LHCN-M2 (cell line): ENCODE measurements around the gene PCSK5. TPM values are rescaled to one million over a fixed set of nuclear protein-coding genes. Genes with fewer than 3 reads are reported as not detected.
"Not testable (repeated sequence)": the region's sequence is repeated elsewhere in the genome, so short reads cannot be mapped to it uniquely, and the experiment has no call there.

Experiments used
- DNase-seq: peaks from one replicate; pipeline ENCODE4 v3.0.0-alpha.2; 2012; ENCODE audit warnings: low read depth
- total RNA-seq: library from RNA; depleted of rRNA; stranded (reverse); fragments of >200 nt; gene quantifications from 2 replicates; pipeline ENCODE4 v1.2.3, GENCODE V29; 2014

Gene PCSK5
- total RNA-seq, 1 experiment from 2014 or later: 11.9 TPM

- DNase-seq: not testable (repeated sequence)
These were observed 190.8 kb downstream of the PCSK5 start for GRCh38 chr9:76081281-76081680.

DNA sequence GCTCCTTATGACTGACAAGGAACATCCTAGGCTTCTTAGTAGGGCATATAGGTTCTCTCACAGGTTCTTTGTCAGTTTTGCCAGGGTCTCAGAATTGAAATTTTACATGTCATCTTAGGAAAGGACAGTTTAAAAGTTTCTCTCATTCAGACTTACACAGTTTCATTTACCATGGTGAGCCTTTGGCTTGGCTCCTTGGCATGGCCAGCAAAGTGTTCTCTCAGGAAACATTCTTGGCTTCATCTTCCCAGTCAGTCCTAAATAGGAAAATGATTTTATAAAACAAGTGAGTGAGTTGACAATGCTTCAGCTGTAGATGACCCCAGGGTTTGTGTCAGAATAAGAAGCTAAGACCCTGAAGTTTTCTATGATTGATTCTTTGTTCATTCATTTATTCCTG is 191.6 kb downstream of the PCSK5 start:
- DNase-seq: no peak

- DNase-seq: no peak
These were observed 195.1 kb downstream of the PCSK5 start for GRCh38 chr9:76085596-76085995.

DNA sequence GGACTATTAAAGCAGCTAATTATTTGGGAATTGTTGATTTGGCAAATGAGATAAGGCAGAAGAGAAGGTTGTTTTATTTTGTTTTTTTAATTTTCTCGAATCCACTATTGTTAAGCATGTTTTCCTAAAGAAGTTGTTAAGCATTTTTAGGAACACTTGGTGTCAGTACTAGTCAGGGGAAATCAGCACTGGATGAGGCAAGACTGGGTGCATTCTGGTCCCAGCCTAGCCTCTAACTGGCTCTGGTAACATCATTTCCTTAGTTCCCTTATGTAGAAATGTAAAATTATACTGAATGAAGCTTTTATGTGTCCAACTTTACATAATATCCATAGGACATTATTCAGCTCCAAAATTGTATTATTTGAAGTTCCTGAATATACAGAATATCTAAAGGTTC is 196.1 kb downstream of the PCSK5 start:
- peak; percentile 5 for DNase-seq

- DNase-seq: peak; percentile 79
These were observed 197.5 kb downstream of the PCSK5 start for GRCh38 chr9:76087976-76088375.

GRCh38 chr9:76090330-76090729 is 199.9 kb downstream of the PCSK5 start:
- no peak for DNase-seq

DNA sequence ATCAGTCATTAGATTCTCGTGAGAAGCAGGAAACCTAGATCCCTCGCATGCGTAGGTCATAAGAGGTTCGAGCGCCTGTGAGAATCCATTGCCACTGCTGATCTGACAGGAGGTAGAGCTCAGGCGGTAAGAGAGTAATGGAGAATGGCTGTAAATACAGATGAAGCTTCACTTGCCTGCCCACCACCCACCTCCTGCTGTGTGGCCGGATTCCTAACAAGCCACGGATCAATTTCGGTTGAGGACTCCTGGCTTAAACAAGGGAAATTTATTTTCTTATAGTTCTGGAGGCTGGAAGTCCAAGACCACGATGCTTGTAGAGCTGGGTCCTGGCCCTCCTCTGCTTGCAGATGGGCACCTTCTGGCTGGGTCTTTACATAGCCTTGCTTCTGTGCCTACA is 200.4 kb downstream of the PCSK5 start:
- DNase-seq: no peak

- DNase-seq: no peak
These were observed 202.1 kb downstream of the PCSK5 start for GRCh38 chr9:76092572-76092971.

- no peak for DNase-seq
These were observed 205.1 kb downstream of the PCSK5 start for GRCh38 chr9:76095585-76095984.

DNA sequence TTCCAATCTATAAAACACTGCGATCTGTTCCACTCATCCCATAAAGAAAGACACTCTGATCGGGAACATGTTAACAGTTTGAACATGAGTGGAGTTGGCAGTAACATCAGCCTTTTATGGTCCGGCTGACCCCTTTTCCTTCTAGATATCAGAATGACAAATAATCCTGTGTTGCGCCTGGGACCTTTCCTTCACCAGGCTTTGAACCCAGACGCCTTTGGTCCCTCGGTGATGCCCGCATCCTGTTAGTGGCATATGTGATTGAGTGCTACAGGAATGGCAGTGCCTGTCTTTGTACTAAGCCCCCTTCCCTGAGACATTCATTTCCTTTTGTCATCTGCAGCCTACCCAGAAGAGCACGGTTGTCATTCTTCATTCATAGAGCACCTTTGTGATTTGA is 209.0 kb downstream of the PCSK5 start:
- no peak for DNase-seq

- DNase-seq: no peak
These were observed 210.6 kb downstream of the PCSK5 start for GRCh38 chr9:76101075-76101474.

- DNase-seq: no peak
These were observed 211.0 kb downstream of the PCSK5 start for GRCh38 chr9:76101491-76101890.

GRCh38 chr9:76101947-76102346 is 211.5 kb downstream of the PCSK5 start:
- no peak for DNase-seq

- DNase-seq: no peak
These were observed 213.2 kb downstream of the PCSK5 start for GRCh38 chr9:76103531-76104315.

DNA sequence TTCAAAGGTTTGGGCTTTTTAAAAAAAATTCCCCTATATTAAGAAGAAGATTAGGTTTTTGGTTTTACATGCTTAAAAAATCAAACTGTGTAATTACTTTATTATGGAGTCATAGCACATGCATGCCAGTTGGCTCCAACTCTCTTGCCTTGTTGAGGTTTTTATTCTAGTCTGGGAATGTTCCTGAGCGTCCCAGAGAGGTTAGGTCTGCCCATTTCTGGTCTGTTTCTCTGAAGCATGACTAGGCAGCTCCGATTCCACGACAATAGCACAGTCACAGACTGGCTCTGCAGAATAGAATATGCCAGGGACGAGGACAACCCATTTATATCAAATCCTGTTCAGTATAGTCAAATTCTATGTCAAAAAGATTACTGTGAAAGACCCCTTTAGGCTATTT is 217.0 kb downstream of the PCSK5 start:
- DNase-seq: peak; percentile 60

DNA sequence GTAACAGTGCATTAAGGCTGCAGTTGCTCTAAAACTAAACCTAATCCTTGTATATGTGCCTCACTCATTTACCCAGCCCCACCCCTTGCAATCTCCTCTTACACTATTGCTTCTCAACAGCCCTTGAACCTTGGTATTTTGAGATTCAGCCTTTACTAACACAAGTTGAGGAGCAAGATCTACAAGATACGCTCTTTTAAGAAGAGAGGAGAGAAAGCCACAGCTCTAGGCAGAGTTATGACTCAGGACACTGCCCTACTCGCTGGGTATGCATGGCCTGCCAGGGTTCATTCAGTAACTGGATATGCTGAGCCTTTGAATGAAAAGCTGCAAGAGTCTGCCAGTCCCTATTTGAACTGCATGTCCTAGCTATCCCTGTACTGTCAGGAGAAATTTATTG is 219.5 kb downstream of the PCSK5 start:
- DNase-seq: peak; percentile 67

DNA sequence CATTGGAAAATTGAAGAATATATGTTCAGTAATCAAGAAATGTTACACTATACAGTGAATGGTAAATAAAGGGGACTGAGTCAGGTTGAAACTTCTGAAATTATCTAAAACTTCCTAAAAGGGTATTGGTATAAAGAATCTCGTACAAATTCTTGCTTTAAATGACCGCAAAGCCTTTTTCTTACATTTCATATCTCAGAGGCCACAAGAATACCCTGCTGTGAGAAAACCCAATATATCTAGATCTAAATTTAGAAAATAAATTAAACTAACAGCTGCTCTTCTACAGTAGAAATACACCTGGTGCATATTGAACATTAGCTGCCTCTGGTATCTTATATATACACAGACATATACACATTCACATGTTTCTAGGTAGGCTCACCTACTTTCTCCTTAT is 221.7 kb downstream of the PCSK5 start:
- no peak for DNase-seq

GRCh38 chr9:76114144-76114543 is 223.7 kb downstream of the PCSK5 start:
- peak; percentile 7 for DNase-seq

DNA sequence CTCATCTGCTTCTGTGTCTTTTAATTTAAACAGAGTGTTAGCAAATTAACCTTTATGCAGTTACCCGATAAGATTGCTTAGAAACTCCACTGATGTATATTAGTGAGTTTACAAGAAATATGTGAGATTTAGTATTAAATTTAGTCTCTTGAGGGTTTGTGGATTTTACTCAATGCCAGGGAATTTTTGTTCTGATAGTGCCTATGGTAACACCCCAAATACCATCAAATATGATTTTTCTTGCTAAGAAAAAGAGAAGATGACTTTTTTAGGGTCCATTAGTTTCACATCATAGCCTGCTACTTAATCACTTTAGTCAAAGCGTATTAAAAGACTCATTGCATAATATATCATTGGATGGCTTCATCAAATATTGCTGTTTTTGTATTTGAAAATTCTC is 224.9 kb downstream of the PCSK5 start:
- DNase-seq: no peak

GRCh38 chr9:76115982-76116646 is 225.6 kb downstream of the PCSK5 start:
- DNase-seq: no peak

GRCh38 chr9:76116913-76117312 is 226.4 kb downstream of the PCSK5 start:
- DNase-seq: no peak

DNA sequence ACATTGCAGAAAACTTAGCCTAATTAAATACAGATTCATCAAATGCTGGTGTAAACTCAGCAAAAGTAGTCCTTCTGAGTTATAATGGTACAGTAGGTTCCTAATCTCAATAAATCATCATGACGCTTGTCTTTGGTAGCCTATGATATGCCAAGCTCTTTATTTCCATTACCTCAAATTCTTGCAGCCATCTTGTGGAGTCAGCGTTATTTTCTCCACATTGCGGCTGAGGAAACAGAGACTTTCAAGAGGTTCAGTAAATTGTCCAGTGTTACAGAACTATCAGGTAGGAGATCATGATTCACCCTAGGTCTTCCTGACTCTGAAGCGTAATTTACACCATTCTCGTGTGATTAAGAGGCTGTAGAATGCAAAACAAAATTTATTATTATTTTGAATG is 237.2 kb downstream of the PCSK5 start:
- no peak for DNase-seq

- no peak for DNase-seq
These were observed 245.4 kb downstream of the PCSK5 start for GRCh38 chr9:76135902-76136301.
